SHP77 treated with DMSO at 0.1 percent for 48 hours (cell line): ENCODE data around the gene SNAP47.

Source experiments
- DNase-seq: peaks from one replicate; lab custom pipeline; 2025; lab: John Stamatoyannopoulos, UW

Gene SNAP47

DNA sequence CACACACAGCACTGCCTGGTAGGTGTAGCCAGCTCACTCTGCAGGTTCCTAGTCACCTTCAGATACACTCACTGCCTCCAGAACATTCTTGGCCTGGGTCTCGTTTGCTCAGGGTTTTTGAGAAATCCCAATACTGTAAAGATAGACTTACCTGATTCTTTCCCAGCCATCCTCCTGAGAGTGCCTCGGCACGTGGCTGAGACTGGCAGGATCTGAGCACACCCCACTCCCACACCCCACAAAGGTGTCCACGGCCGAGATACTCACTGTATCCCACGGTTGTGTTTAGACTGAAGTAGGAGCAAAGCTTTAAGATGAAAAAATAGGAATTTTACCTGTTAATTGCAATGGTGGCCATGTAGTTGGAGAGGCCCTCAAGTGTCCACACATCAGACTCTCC is 33.4 kb downstream of the SNAP47 start:
- no peak for DNase-seq

DNA sequence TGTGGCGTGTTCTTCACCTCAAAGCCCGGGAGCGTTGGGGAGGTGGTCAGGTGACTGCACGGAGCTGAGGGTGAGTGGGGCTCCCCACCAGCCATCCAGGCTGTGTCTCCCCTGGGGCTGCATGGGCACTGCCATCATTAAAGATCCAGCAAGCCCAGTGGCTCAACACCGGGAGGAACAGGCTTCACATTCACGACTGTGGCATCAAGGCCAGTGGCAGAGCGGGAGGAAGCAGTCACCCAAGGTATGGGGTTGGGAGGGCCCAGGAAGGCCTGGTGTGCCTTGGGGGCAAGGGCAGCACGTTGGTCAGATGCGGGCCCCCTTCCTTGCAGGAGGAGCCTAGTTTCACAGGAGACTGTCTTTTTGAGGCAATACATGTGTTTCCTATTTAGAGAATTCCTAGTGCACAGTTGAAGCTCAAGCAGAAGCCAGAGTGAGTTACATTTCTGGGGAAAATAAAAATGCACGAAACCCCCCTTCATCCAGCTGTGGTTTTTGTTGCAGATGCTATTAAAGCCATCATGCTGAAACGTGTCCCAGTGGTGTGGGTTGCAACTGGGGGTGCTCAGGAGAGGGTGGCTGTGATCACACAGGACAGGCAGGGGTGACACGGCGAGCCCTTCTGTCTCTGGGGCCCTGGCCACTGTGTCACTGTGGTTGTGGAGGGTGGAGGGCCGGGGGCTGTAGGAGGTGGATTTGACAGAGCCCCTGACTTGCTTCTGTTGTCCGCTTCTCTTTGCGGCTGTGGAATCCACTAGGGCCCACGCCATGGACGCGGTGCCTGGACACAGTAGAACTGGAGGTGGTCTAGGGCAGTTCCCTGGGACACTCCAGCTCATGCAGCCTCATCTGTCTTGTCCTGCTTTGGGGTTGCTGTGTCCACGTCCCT is 34.1 kb downstream of the SNAP47 start:
- no peak for DNase-seq

DNA sequence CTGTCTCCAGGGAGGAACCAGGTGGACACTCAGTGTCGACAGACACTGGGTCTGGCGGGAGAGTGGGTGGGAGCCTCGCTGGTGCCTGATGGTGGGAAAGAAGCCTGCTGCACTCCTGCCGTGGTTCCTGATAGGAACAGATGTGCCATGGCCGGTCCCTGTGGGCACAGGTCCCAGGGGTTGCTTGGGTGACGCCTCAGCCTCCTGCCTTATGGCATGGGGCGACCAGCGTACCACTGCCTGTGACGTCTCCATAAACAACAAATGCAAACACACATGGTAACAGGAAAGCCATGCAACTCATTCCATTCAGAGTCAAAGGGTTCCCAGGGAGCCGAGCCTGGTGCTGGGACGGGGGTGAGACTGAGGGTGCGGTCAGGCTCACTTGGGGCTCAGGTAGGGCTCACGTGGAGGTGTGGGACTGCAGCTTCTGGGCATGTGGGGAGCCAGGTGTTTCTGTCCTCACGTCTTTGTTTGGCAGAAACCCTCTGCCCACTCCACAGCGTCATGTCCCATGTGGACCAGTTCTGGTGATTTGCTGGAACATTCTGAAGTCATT is 34.8 kb downstream of the SNAP47 start:
- DNase-seq = no peak

DNA sequence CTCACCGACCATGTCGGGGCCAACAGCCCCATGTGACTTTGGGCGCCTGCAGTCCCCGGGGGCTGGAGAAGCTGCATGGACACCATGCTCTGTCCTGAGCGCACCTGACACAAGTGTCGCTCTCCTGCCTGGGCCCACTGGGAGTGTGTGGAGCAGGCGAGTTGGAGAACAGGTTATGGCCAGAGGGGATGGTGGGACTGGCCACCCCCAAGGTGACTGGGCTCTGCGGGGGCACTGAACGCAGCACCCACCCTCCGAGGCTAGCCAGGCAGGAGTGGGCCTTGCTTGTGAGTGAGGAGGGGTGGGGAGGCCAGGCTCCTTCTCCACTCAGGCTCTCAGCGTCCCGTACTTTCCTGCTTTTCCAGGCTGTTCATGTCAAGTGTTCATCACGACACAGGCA is 35.6 kb downstream of the SNAP47 start:
- DNase-seq = no peak

- DNase-seq = no peak
These were observed 36.1 kb downstream of the SNAP47 start for GRCh38 chr1:227771326-227771725.

- DNase-seq = no peak
These were observed 36.5 kb downstream of the SNAP47 start for GRCh38 chr1:227771771-227772170.

DNA sequence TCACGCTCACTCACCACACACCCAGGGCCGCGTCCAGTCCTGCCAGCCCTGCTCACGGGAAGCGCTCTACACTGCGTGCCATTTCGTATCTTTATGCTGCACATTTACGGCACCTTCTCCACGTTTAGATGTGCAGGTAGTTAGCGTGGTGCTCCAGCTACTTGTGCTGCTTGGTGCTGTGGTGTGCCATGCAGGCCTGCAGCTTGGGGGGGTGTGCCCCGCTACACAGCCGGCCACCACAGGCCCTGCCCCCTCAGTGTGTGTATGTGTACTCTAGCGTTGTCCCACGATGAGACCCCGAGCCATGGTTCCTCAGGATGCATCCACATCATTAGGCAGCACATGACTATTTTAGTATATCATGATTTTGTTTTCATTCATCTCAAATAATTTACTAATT is 38.3 kb downstream of the SNAP47 start:
- DNase-seq = no peak

- no peak for DNase-seq
These were observed 39.0 kb downstream of the SNAP47 start for GRCh38 chr1:227774051-227774731.

DNA sequence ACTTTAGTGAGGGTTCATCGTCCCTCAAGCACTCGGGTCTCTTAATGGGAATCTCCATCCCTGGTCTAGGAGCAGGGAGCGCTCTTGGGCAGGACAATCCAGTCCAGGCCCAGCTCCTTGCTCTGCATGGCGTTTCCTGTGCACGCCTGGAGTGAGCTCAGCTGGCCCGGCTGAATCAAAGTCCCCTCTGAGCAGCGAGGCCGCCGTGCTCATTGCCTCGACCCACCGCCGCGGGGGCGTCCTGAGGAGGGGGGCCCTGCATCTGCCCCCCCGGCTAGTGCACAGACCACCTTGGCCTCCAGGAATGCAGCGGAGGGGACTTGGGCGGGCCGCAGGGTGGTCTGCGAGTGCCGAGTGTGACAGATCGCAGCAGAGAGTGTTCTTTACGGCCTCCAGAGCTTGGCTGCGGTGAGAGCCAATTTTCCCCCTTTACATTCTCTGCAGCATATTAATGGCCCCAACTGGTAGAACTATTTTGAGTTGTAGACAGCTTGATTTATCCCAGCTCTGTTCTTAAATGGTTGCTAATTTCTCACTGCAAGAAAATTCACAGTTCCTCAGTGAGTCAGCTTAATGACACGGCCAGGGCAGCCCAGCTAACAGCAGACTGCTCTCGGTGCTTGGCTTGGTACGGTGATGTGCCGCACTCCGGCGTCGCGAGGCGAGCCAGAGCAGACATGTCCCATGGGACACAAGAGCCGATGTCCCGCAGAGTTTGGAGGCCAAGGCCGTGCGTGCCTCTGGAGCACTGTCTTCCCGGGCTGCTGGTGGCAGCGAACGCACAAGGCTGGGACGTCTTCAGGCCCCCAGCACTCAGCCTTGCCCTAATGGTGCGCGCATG is 39.8 kb downstream of the SNAP47 start:
- DNase-seq = no peak

GRCh38 chr1:227775841-227776240 is 40.6 kb downstream of the SNAP47 start:
- no peak for DNase-seq

DNA sequence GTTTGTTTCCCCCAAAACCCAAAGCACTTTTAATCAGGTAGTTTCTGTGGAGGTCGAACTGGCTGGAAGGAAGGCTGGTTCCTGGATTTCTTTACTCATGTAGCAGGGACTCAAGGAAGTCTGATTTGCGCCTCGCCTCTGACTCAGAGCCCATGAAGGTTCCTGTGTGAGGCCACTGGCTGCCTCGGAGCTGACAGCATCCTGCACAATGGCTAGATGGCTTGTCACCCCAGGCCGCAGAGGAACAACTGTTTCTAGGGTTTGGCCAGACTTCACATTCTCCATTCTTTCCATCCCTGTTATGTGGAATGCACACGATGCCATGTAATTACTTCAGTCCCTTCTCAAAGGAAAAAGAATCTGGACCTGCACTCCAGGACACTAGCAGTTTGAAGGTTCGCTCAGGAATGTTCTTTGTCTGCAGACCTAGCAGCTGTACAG is 41.1 kb downstream of the SNAP47 start:
- DNase-seq = no peak

- DNase-seq = no peak
These were observed 41.9 kb downstream of the SNAP47 start for GRCh38 chr1:227777156-227777555.

DNA sequence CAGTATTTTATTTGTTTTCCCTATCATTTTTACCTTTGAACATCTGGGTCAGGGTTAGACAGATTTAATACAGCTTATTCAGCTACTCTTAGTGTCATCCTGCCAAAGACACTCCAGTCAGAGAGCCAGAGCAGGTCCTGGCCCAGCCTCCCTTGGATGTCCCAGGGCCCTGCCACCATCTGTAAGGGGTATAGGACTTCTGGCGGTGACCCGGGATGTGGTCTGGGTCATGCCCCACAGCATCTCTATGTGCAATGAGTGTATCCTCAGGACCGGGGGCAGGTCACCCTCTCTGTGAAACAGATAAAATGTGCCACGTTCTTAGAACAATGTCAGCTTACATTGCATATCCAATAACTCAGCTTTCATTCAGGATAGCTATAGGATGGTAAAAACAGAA is 42.4 kb downstream of the SNAP47 start:
- no peak for DNase-seq

DNA sequence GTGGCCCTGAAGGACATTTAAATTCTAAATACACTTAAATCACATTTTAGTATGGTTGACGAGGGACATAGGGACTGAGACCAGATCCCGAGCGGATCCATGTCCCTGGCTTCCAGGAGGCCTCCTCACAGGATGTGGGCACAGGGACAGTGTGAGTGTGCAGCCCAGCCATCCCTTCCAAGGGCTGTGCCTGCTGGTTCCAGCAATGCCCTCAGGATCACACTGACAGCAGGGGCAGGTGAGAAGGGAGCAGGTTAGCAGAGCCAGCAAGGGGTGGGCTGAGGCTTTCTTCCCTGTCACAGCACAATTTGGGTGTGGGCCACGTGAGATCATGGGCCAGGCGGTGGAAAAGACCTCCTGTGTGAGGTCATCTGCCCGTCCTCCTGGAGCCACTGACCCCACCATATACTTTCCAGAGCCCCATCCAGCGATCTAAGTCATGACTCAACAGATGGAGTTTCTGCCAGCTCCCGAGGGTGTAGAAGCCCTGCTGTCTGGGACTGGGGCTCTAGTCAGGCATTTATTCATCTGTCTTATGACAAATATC is 43.2 kb downstream of the SNAP47 start:
- DNase-seq = no peak

DNA sequence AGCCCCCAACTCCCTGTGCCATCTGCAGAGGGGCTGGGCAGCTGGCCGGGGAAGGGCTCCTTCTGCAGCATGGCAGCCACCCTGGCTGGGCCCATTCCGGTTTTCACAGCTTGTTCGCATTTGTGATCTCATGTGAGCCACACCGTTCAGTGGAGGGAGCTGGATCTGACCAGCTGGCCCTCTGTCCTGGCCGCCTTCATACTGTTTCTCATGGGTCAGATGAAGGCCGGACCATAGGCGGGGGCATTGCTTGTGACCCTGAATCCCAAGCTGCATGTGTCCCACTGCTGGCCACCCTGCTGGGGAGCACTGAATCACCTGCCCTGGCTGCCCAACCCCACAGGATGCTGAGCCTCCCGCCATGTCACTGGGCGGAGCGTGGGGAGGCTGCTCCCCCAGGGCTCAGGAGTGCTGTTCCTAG is 43.8 kb downstream of the SNAP47 start:
- DNase-seq = no peak

DNA sequence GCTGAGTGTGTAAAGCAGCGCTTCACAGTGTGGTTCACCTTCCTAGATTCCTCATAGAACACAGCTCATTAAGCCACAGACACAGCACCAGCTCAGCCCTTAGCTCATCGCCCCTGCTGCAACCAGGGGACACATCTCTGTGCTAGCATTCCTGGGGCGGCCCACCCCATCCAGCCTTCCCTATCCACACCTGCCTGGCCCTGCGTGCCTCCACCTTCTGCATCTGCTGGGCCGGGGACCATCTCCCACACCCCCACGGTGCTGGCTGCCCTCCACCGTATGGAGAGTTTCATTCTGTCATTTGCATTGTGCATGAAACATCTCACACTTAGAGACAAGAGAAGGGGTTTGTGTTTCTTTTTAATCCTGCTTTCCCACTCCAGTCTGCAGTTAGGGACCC is 44.5 kb downstream of the SNAP47 start:
- DNase-seq = no peak

- no peak for DNase-seq
These were observed 45.1 kb downstream of the SNAP47 start for GRCh38 chr1:227780101-227781044.

DNA sequence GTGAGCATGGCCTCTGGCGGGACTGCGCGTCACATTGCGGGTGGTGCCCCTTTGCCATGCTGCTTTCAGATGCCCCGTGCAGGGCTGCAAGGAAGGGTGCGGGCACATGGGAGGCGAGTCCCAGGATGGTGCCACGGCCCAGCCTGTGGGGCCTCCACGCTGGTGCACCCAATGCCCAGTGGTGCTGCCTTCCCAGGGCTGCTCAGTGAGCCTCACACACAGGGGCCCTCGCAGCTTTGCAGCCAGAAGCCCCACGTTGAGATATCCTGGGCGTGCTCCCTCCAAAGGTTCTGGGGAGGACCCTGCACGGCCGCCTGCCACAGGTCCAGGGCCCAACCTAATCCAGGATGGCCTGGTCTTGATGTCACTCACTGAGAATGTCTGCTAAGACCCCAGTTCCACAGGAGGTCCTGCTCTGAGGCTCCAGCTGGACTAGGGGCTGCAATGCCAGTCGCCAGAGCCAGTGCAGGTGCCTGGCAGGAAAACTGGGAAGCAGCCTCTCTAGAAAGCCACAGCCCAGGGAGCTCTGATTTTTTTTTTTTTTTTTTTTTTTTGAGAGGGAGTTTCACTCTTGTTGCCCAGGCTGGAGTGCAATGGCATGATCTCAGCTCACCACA is 46.2 kb downstream of the SNAP47 start:
- DNase-seq = no peak

GRCh38 chr1:227782226-227782625 is 47.0 kb downstream of the SNAP47 start:
- DNase-seq = no peak

GRCh38 chr1:227785094-227785804 is 50.0 kb downstream of the SNAP47 start:
- DNase-seq = no peak
